ENCODE results near the gene RFESD.

The RFESD gene

GRCh38 chr5:95646569-95647431, at the start of gene RFESD:
Gene RFESD (plus strand): TSS chr5:95646777. CDS start chr5:95652272, 5,495 bp downstream.
- DNase-seq = peak; percentile 97

GRCh38 chr5:95599252-95599651, 47.3 kb upstream of the RFESD start:
- DNase-seq = no peak

GRCh38 chr5:95600557-95600956, 46.0 kb upstream of the RFESD start:
- DNase-seq = no peak

GRCh38 chr5:95605786-95606185, 40.8 kb upstream of the RFESD start:
- DNase-seq = no peak

GRCh38 chr5:95606419-95606818, 40.2 kb upstream of the RFESD start:
- no peak for DNase-seq

- DNase-seq = no peak
These were observed 36.9 kb upstream of the RFESD start for GRCh38 chr5:95609711-95610110.

GRCh38 chr5:95610546-95610945, 36.0 kb upstream of the RFESD start:
- no peak for DNase-seq

- no peak for DNase-seq
These were observed 35.2 kb upstream of the RFESD start for GRCh38 chr5:95611396-95611795.

- DNase-seq = no peak
These were observed 33.1 kb upstream of the RFESD start for GRCh38 chr5:95613514-95613913.

- peak; percentile 44 for DNase-seq
These were observed 31.5 kb upstream of the RFESD start for GRCh38 chr5:95615164-95615467.

GRCh38 chr5:95617057-95617456, 29.5 kb upstream of the RFESD start:
- no peak for DNase-seq

GRCh38 chr5:95619096-95619495, 27.5 kb upstream of the RFESD start:
- no peak for DNase-seq

GRCh38 chr5:95619514-95620029, 27.0 kb upstream of the RFESD start:
- no peak for DNase-seq

GRCh38 chr5:95620030-95620869, 26.3 kb upstream of the RFESD start, which contains the start of gene GPR150:
Gene GPR150 (plus strand): TSS chr5:95620087. CDS start chr5:95620276, 189 bp downstream.
- DNase-seq = peak; percentile 46

GRCh38 chr5:95620870-95621838, 25.4 kb upstream of the RFESD start:
- DNase-seq = peak; percentile 30

- DNase-seq = no peak
These were observed 24.5 kb upstream of the RFESD start for GRCh38 chr5:95621839-95622629.

- DNase-seq = no peak
These were observed 22.9 kb upstream of the RFESD start for GRCh38 chr5:95623706-95624105.

GRCh38 chr5:95624368-95624767, 22.2 kb upstream of the RFESD start:
- DNase-seq = no peak

- DNase-seq = no peak
These were observed 19.9 kb upstream of the RFESD start for GRCh38 chr5:95626701-95627100.

- DNase-seq = no peak
These were observed 18.4 kb upstream of the RFESD start for GRCh38 chr5:95627971-95628810.

GRCh38 chr5:95628933-95629332, 17.6 kb upstream of the RFESD start:
- DNase-seq = no peak
